ENCODE measurements around the gene CDK14.

Gene CDK14

DNA sequence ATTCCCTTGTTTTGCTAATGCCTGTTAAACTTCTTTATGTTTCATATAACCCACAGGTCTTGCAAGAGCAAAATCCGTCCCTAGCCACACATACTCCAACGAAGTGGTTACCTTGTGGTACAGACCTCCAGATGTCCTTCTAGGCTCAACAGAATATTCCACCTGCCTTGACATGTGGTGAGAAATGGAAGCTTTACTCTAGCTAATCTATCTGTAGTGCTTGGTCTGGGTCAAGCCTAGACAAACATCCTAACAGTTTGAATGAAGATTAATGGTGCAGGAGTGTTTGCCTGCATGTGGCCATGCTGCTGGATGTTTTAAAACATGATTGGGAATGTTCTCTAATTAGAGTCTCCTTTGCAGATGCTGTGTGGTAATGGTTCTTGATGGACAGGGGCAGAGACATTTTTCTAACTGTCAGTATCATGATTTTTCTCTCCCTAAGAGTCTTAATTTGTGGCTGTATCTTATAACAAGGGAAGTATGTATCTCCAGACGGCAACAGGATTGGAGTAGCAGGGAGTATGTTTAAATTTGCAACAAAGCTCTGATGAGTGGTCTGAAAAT is 359.6 kb downstream of the CDK14 start:
- Histone ChIP-seq H3K4me3 (ENCODE audit: insufficient read depth, low read depth, low read length, poor library complexity, severe bottlenecking) (no peak overlapping the region), H3K9me3 (ENCODE audit: control insufficient read depth, low read length) (no peaks in the 10 kb centered on the region), H3K36me3 (ENCODE audit: control insufficient read depth, insufficient read depth, low read length) (no peaks in the 10 kb centered on the region), H3K27me3 (replicated peaks; ENCODE audit: control insufficient read depth, insufficient read depth, low read length, poor library complexity, severe bottlenecking) (no peaks in the 10 kb centered on the region), H3K27ac (ENCODE audit: insufficient read depth, low read length, poor library complexity, severe bottlenecking) (no peak overlapping the region), H3K4me1 (ENCODE audit: control insufficient read depth, insufficient read depth, low read length, poor library complexity, severe bottlenecking) (no peaks in the 10 kb centered on the region)
- DNase-seq = no peak

GRCh38 chr7:90957883-90958282 is 361.8 kb downstream of the CDK14 start:
- DNase-seq = no peak

GRCh38 chr7:90958647-90959046 is 362.5 kb downstream of the CDK14 start:
- Histone ChIP-seq H3K36me3 (ENCODE audit: control insufficient read depth, insufficient read depth, low read length) (no peaks in the 10 kb centered on the region), H3K9me3 (ENCODE audit: control insufficient read depth, low read length) (no peaks in the 10 kb centered on the region), H3K27ac (ENCODE audit: insufficient read depth, low read length, poor library complexity, severe bottlenecking) (no peak overlapping the region), H3K27me3 (replicated peaks; ENCODE audit: control insufficient read depth, insufficient read depth, low read length, poor library complexity, severe bottlenecking) (no peaks in the 10 kb centered on the region), H3K4me1 (ENCODE audit: control insufficient read depth, insufficient read depth, low read length, poor library complexity, severe bottlenecking) (no peaks in the 10 kb centered on the region), H3K4me3 (ENCODE audit: insufficient read depth, low read depth, low read length, poor library complexity, severe bottlenecking) (no peak overlapping the region)
- no peak for DNase-seq

More at GRCh38 chr7:90957883-90958282, 361.8 kb downstream of the CDK14 start:
- no peaks in the 10 kb centered on the region for H3K9me3 ChIP-seq (ENCODE audit: control insufficient read depth, low read length)
- H3K4me1 ChIP-seq (ENCODE audit: control insufficient read depth, insufficient read depth, low read length, poor library complexity, severe bottlenecking) = no peaks in the 10 kb centered on the region
- no peak overlapping the region for H3K4me3 ChIP-seq (ENCODE audit: insufficient read depth, low read depth, low read length, poor library complexity, severe bottlenecking)
- no peaks in the 10 kb centered on the region for H3K27me3 ChIP-seq (replicated peaks; ENCODE audit: control insufficient read depth, insufficient read depth, low read length, poor library complexity, severe bottlenecking)
- H3K27ac ChIP-seq (ENCODE audit: insufficient read depth, low read length, poor library complexity, severe bottlenecking) = no peak overlapping the region
- H3K36me3 ChIP-seq (ENCODE audit: control insufficient read depth, insufficient read depth, low read length) = no peaks in the 10 kb centered on the region

- DNase-seq = no peak
- Histone ChIP-seq H3K27me3 (replicated peaks; ENCODE audit: control insufficient read depth, insufficient read depth, low read length, poor library complexity, severe bottlenecking) (no peaks in the 10 kb centered on the region), H3K4me1 (ENCODE audit: control insufficient read depth, insufficient read depth, low read length, poor library complexity, severe bottlenecking) (no peaks in the 10 kb centered on the region)
These were observed 365.1 kb downstream of the CDK14 start for GRCh38 chr7:90961037-90961725.

DNA sequence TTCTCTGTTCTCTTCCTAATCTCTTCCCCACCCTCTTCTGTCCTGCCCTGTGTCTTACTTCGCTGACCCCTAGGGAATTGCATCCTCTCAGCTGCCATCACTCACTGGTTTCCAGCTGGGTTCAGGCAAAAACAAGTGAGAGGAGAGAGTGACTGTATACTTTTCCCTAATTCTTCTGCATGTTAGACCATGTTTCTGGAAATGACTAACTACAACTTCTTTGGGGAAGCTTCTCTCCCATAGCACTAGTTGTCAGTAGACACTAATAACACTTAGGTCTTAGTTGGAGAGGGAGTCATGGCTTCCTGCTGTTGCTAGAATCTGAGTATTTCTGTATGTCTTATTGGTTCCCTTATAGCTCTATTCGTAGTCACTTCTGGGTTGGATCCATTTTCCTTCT is 369.1 kb downstream of the CDK14 start:
- Histone ChIP-seq H3K27me3 (replicated peaks; ENCODE audit: control insufficient read depth, insufficient read depth, low read length, poor library complexity, severe bottlenecking) (no peaks in the 10 kb centered on the region), H3K4me3 (ENCODE audit: insufficient read depth, low read depth, low read length, poor library complexity, severe bottlenecking) (no peak overlapping the region), H3K27ac (ENCODE audit: insufficient read depth, low read length, poor library complexity, severe bottlenecking) (no peak overlapping the region), H3K36me3 (ENCODE audit: control insufficient read depth, insufficient read depth, low read length) (no peaks in the 10 kb centered on the region), H3K4me1 (ENCODE audit: control insufficient read depth, insufficient read depth, low read length, poor library complexity, severe bottlenecking) (no peaks in the 10 kb centered on the region), H3K9me3 (ENCODE audit: control insufficient read depth, low read length) (no peaks in the 10 kb centered on the region)
- no peak for DNase-seq

More at GRCh38 chr7:90961037-90961725, 365.1 kb downstream of the CDK14 start:
- Histone ChIP-seq H3K36me3 (ENCODE audit: control insufficient read depth, insufficient read depth, low read length) (no peaks in the 10 kb centered on the region), H3K27ac (ENCODE audit: insufficient read depth, low read length, poor library complexity, severe bottlenecking) (no peak overlapping the region), H3K9me3 (ENCODE audit: control insufficient read depth, low read length) (no peaks in the 10 kb centered on the region), H3K4me3 (ENCODE audit: insufficient read depth, low read depth, low read length, poor library complexity, severe bottlenecking) (no peak overlapping the region)

- no peak for DNase-seq
- Histone ChIP-seq H3K36me3 (ENCODE audit: control insufficient read depth, insufficient read depth, low read length) (no peaks in the 10 kb centered on the region), H3K9me3 (ENCODE audit: control insufficient read depth, low read length) (no peaks in the 10 kb centered on the region), H3K4me1 (ENCODE audit: control insufficient read depth, insufficient read depth, low read length, poor library complexity, severe bottlenecking) (no peaks in the 10 kb centered on the region), H3K27me3 (replicated peaks; ENCODE audit: control insufficient read depth, insufficient read depth, low read length, poor library complexity, severe bottlenecking) (no peaks in the 10 kb centered on the region), H3K4me3 (ENCODE audit: insufficient read depth, low read depth, low read length, poor library complexity, severe bottlenecking) (no peak overlapping the region), H3K27ac (ENCODE audit: insufficient read depth, low read length, poor library complexity, severe bottlenecking) (no peak overlapping the region)
These were observed 370.2 kb downstream of the CDK14 start for GRCh38 chr7:90966346-90966745.

GRCh38 chr7:90968871-90969270 is 372.8 kb downstream of the CDK14 start:
- H3K27me3 ChIP-seq (replicated peaks; ENCODE audit: control insufficient read depth, insufficient read depth, low read length, poor library complexity, severe bottlenecking) = no peaks in the 10 kb centered on the region
- no peak overlapping the region for H3K27ac ChIP-seq (ENCODE audit: insufficient read depth, low read length, poor library complexity, severe bottlenecking)
- H3K9me3 ChIP-seq (ENCODE audit: control insufficient read depth, low read length) = no peaks in the 10 kb centered on the region
- H3K4me3 ChIP-seq (ENCODE audit: insufficient read depth, low read depth, low read length, poor library complexity, severe bottlenecking) = no peak overlapping the region
- no peaks in the 10 kb centered on the region for H3K4me1 ChIP-seq (ENCODE audit: control insufficient read depth, insufficient read depth, low read length, poor library complexity, severe bottlenecking)
- no peaks in the 10 kb centered on the region for H3K36me3 ChIP-seq (ENCODE audit: control insufficient read depth, insufficient read depth, low read length)
- DNase-seq = no peak

DNA sequence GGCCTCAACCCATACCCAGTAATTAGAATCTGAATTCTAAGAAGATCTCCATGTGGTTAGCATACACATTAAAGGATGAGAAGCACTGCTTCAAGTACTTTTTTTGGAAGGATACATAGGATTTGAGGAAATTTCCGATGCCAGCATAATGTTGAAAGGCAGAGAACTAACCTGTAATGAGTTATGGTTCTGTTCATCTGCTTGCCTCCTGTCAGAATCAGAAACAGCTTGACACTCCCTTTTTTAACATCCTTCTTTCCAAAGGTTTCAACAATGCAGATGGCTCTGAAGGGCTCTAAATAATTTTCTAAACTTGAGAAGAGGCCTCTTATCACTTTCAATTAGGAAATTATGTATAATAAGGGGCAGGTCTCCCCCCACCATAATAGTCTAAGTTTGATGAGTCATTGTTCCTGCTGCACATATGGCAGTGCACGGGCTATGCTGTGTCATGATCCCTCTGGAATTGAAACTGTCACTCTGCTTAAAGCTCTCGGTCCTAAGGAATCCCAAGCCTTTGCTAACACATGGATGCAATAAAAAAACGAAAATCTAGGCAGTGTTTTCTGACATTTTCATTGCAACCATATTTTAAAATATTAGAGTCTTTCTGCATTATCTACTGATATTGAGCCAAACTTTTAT is 376.9 kb downstream of the CDK14 start:
- H3K4me1 ChIP-seq (ENCODE audit: control insufficient read depth, insufficient read depth, low read length, poor library complexity, severe bottlenecking) = no peaks in the 10 kb centered on the region
- no peaks in the 10 kb centered on the region for H3K27me3 ChIP-seq (replicated peaks; ENCODE audit: control insufficient read depth, insufficient read depth, low read length, poor library complexity, severe bottlenecking)
- no peak overlapping the region for H3K27ac ChIP-seq (ENCODE audit: insufficient read depth, low read length, poor library complexity, severe bottlenecking)
- H3K36me3 ChIP-seq (ENCODE audit: control insufficient read depth, insufficient read depth, low read length) = no peaks in the 10 kb centered on the region
- no peaks in the 10 kb centered on the region for H3K9me3 ChIP-seq (ENCODE audit: control insufficient read depth, low read length)
- DNase-seq = no peak
- no peak overlapping the region for H3K4me3 ChIP-seq (ENCODE audit: insufficient read depth, low read depth, low read length, poor library complexity, severe bottlenecking)

GRCh38 chr7:90977056-90977455 is 380.9 kb downstream of the CDK14 start:
- DNase-seq = no peak

GRCh38 chr7:90980545-90980944 is 384.4 kb downstream of the CDK14 start:
- Histone ChIP-seq H3K27me3 (replicated peaks; ENCODE audit: control insufficient read depth, insufficient read depth, low read length, poor library complexity, severe bottlenecking) (no peaks in the 10 kb centered on the region), H3K36me3 (ENCODE audit: control insufficient read depth, insufficient read depth, low read length) (no peaks in the 10 kb centered on the region), H3K27ac (ENCODE audit: insufficient read depth, low read length, poor library complexity, severe bottlenecking) (no peak overlapping the region), H3K4me3 (ENCODE audit: insufficient read depth, low read depth, low read length, poor library complexity, severe bottlenecking) (no peak overlapping the region), H3K9me3 (ENCODE audit: control insufficient read depth, low read length) (no peaks in the 10 kb centered on the region), H3K4me1 (ENCODE audit: control insufficient read depth, insufficient read depth, low read length, poor library complexity, severe bottlenecking) (no peaks in the 10 kb centered on the region)
- DNase-seq = no peak

More at GRCh38 chr7:90977056-90977455, 380.9 kb downstream of the CDK14 start:
- Histone ChIP-seq H3K9me3 (ENCODE audit: control insufficient read depth, low read length) (no peaks in the 10 kb centered on the region), H3K4me1 (ENCODE audit: control insufficient read depth, insufficient read depth, low read length, poor library complexity, severe bottlenecking) (no peaks in the 10 kb centered on the region), H3K27ac (ENCODE audit: insufficient read depth, low read length, poor library complexity, severe bottlenecking) (no peak overlapping the region), H3K4me3 (ENCODE audit: insufficient read depth, low read depth, low read length, poor library complexity, severe bottlenecking) (no peak overlapping the region), H3K27me3 (replicated peaks; ENCODE audit: control insufficient read depth, insufficient read depth, low read length, poor library complexity, severe bottlenecking) (no peaks in the 10 kb centered on the region), H3K36me3 (ENCODE audit: control insufficient read depth, insufficient read depth, low read length) (no peaks in the 10 kb centered on the region)
